ENCODE results near the gene TCEANC.

DNA sequence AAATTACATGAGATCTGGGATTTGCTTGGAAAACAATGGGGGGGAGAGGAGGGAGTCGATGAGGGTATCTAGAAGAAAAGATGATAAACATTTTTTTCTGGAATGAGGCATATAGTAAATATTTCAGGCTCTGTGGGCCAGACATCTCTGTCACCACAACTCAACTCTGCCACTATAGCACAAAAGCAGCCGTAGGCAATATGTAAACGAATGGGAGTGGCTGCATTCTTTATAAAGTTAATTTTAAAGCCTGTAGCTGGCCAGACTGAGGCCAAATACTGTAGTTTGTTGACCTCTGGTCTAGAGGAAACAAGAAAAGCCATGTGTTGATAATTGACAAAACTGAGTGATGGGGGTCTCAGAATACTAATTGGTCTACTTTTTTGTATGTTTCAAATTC, 14.1 kb upstream of the TCEANC start:
- TF ChIP-seq POLR2AphosphoS5 (IDR thresholded peaks at IDR 0.05) (no peak), POLR2A (IDR thresholded peaks at IDR 0.05) (no peak), CTCF (IDR thresholded peaks at IDR 0.05) (no peak)

Data from suprapubic skin (tissue), 4 donors.